ENCODE data around the gene AGXT2.

GRCh38 chr5:34957857-34958690 lies 89.7 kb downstream of the AGXT2 start:
- TF ChIP-seq POLR2A (IDR thresholded peaks at IDR 0.05), result no peak
- TF ChIP-seq CTCF (IDR thresholded peaks at IDR 0.05), result peak; percentile 50 to 65 (median 58)
